Right atrium auricular region (tissue), 2 donors: ENCODE results near the gene HTR5A. TPM values are rescaled to one million over a fixed set of nuclear protein-coding genes. Genes with fewer than 3 reads are reported as not detected.

ENCODE experiments used
- DNase-seq: peaks from one replicate; pipeline ENCODE4 v3.0.0-alpha.2; 2019; ENCODE audit warnings: low spot score
- H3K27ac ChIP-seq, 2 donors: fragments of 200-600 bp; sonication (generic); 1 replicate in 1 of 2; 2 replicates in 1 of 2; pipeline ENCODE4 v1.5.1; 2016 to 2019
- H3K27me3 ChIP-seq, 2 donors: fragments of 200-600 bp; sonication (generic); one replicate each; pipeline versions ENCODE4 v1.5.1 to v1.6.0; 2017 to 2019
- H3K36me3 ChIP-seq: fragments of 200-600 bp; sonication (generic); one replicate; pipeline ENCODE4 v1.5.1; 2016
- H3K4me1 ChIP-seq, 2 donors: fragments of 200-600 bp; sonication (generic); one replicate each; pipeline versions ENCODE4 v1.5.1 to v1.6.0; 2017 to 2019
- H3K4me3 ChIP-seq, 2 donors: fragments of 200-600 bp; sonication (generic); 1 replicate in 1 of 2; 2 replicates in 1 of 2; pipeline ENCODE4 v1.5.1; 2017 to 2019; ENCODE audit warnings: mild to moderate bottlenecking in 1 of 2, moderate library complexity in 1 of 2
- H3K9me3 ChIP-seq, 2 donors: fragments of 200-600 bp; sonication (generic); one replicate each; pipeline ENCODE4 v1.5.1; 2019
- total RNA-seq, 2 donors: library from RNA; depleted of rRNA; stranded (reverse); fragments of >200 nt; gene quantifications; one replicate each; pipeline ENCODE4 v1.1.0, GENCODE V29; 2016
- TF ChIP-seq, protein P1 (sequence below), 2 donors: fragments of 200-600 bp; sonication (generic); IDR thresholded peaks; one replicate each; pipeline ENCODE4 v1.5.1; 2019; ENCODE audit warnings: antibody characterized with exemption in 2 of 2

HTR5A gene
- total RNA-seq, 2 donors from 2014 or later: not detected

DNA sequence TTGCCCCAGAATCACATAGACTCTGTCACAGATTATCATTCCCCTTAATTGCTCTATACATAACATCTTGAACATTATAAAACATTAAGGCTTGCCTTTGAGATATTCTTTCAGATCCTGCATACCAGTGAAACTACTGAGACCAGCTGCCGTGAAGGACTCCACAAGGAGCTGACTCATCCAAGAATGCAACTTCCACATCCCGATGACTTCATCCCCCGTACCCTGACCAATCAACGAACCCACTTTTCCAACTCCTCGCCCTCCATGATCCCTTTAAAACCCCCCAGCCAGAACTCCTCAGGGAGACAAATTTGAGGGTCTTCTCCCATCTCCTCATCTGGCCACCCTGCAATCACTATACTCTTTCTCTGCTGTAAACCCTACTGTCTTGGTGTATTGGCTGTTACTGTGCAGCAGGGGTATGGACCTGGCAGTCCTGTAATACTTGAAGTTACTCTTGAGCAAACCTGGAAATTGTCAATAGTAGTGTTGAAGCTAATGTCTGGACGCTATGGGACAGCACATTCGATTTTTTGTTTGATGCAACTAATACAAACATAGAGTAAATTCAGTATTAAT, 49.8 kb downstream of the HTR5A start:
- no peak overlapping the region for H3K4me3 ChIP-seq
- TF ChIP-seq, protein P1, sequence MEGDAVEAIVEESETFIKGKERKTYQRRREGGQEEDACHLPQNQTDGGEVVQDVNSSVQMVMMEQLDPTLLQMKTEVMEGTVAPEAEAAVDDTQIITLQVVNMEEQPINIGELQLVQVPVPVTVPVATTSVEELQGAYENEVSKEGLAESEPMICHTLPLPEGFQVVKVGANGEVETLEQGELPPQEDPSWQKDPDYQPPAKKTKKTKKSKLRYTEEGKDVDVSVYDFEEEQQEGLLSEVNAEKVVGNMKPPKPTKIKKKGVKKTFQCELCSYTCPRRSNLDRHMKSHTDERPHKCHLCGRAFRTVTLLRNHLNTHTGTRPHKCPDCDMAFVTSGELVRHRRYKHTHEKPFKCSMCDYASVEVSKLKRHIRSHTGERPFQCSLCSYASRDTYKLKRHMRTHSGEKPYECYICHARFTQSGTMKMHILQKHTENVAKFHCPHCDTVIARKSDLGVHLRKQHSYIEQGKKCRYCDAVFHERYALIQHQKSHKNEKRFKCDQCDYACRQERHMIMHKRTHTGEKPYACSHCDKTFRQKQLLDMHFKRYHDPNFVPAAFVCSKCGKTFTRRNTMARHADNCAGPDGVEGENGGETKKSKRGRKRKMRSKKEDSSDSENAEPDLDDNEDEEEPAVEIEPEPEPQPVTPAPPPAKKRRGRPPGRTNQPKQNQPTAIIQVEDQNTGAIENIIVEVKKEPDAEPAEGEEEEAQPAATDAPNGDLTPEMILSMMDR (IDR thresholded peaks at IDR 0.05): no peak
- H3K27ac ChIP-seq: no peak overlapping the region
- H3K4me1 ChIP-seq: no peaks in the 10 kb centered on the region
- DNase-seq: no peak
- H3K9me3 ChIP-seq: peaks cover 0 to 14% of the 10 kb centered on the region in 2 donors
- no peaks in the 10 kb centered on the region for H3K36me3 ChIP-seq
- no peaks in the 10 kb centered on the region for H3K27me3 ChIP-seq

DNA sequence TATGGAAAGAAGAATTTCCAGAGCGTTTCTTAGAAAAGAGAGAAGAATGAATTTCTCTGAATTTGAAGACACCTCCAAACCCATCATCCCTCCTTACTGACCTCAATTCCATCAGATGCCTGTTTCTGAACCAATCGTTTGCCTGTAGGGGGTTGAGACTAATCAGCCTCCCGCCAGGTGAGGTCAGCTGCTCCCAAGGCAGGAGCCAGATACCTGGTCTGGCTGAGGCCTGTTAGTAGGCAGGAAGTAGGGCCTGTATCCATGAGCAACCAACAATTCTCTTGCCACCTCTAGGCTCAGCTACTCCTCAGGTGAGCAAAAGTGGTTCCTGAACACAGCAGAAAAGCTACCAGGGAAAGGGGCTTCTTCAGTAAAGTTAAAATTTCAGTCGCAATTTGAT, 50.3 kb downstream of the HTR5A start:
- Histone ChIP-seq H3K27me3 (no peaks in the 10 kb centered on the region), H3K4me1 (no peaks in the 10 kb centered on the region), H3K4me3 (no peak overlapping the region), H3K36me3 (no peaks in the 10 kb centered on the region), H3K27ac (no peak overlapping the region), H3K9me3 (peaks cover 0 to 14% of the 10 kb centered on the region in 2 donors)
- TF ChIP-seq, protein P1 (IDR thresholded peaks at IDR 0.05): no peak
- DNase-seq: no peak

DNA sequence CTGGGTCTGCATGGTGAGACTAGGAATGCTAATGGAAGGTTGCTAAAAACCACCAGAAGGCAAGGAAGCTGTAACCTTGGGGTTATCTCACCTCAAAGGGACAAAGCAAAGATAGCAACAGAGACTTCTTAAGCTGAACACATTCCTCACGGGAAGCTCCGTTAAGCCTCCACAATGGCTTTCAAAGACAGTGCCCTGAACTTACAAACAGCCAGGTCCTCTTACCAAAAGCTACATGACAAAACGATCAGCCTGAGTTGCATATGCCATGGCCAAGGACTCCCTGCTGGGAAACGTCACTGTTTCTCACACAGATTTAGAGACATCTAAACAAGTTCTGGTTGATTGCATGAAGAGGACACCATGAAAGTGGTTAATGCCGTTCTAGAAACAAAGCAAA, 52.7 kb downstream of the HTR5A start:
- no peak for DNase-seq
- Histone ChIP-seq H3K27ac (no peak overlapping the region), H3K4me1 (no peaks in the 10 kb centered on the region), H3K9me3 (peaks cover 0 to 14% of the 10 kb centered on the region in 2 donors), H3K36me3 (no peaks in the 10 kb centered on the region), H3K27me3 (no peaks in the 10 kb centered on the region), H3K4me3 (no peak overlapping the region)
- TF ChIP-seq, protein P1 (IDR thresholded peaks at IDR 0.05): no peak

DNA sequence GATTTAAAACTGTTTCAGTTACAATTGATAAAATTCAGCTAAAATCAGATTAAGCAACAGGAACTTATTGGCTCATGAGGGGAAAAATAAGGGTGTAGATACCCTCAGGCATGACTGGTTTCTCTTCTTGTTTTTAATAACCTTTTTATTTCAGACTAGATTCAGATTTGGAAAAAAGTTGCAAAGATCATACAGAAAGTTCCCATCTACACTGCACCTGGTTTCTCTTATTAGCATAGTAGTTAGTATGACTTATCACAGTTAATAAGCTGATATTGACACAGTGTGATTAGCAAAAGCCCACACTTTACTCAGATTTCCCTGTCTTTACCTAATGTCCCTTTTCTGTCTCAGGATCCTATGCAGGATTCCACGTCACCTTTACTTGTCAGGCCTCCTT, 53.3 kb downstream of the HTR5A start:
- Histone ChIP-seq H3K4me3 (no peak overlapping the region), H3K36me3 (no peaks in the 10 kb centered on the region), H3K27ac (no peak overlapping the region), H3K4me1 (no peaks in the 10 kb centered on the region), H3K27me3 (no peaks in the 10 kb centered on the region), H3K9me3 (peaks cover 0 to 14% of the 10 kb centered on the region in 2 donors)
- TF ChIP-seq, protein P1 (IDR thresholded peaks at IDR 0.05): no peak
- no peak for DNase-seq

DNA sequence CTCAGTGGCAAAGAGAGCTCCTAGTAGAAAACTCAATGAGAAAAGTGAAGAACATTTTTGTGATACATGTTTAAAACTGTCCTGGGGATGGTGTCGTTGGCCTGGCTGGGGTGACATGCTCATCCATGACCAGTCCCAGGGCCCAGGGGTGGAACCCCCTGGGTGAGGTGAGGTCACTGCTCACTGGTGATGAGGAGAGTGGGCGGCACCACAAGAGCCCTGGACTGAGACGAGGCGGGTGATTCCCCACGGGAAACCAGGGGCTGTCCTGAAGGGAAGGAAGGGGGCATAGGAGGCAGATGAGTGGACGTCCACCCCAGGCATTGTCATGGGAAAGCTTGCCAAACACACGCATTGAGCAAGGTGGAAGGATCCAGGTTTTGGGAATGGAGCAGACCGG, 54.6 kb downstream of the HTR5A start:
- Histone ChIP-seq H3K9me3 (peaks cover 0 to 8% of the 10 kb centered on the region in 2 donors), H3K4me1 (no peaks in the 10 kb centered on the region), H3K36me3 (no peaks in the 10 kb centered on the region), H3K4me3 (no peak overlapping the region), H3K27ac (no peak overlapping the region), H3K27me3 (no peaks in the 10 kb centered on the region)
- DNase-seq: no peak
- TF ChIP-seq, protein P1 (IDR thresholded peaks at IDR 0.05): no peak

DNA sequence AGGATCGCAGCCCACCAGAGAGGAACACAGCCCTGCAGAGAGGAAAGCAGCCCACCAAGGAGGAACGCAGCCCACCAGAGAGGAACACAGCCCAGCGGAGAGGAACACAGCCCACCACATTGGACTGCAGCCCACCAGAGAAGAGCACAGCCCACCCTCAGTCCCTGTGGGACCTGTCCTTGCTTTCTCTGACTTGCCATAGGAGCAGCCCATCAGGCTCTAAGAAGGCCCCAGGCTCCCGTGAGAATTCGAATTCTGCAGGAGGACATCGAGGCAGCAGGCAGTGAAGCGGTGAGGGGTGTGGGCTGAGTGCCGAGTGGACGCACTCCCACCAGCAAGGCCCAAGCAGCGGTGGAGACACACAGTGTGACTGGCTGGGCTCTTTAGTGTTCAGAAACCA, 59.1 kb downstream of the HTR5A start:
- no peaks in the 10 kb centered on the region for H3K27me3 ChIP-seq
- H3K36me3 ChIP-seq: no peaks in the 10 kb centered on the region
- no peak overlapping the region for H3K27ac ChIP-seq
- TF ChIP-seq, protein P1 (IDR thresholded peaks at IDR 0.05): no peak
- no peaks in the 10 kb centered on the region for H3K4me1 ChIP-seq
- H3K9me3 ChIP-seq: no peaks in the 10 kb centered on the region
- H3K4me3 ChIP-seq: no peak overlapping the region
- no peak for DNase-seq
